NCI-H1436 (cell line): ENCODE measurements around the gene DTWD2.
A peak's percentile ranks its signal among the peaks of the same experiment; 100 is the strongest.
"Not testable (repeated sequence)": the region's sequence is repeated elsewhere in the genome, so short reads cannot be mapped to it uniquely, and the experiment has no call there.

Experiments used
- DNase-seq: peaks from one replicate; lab custom pipeline; 2025; lab: John Stamatoyannopoulos, UW

DTWD2 gene

DNA sequence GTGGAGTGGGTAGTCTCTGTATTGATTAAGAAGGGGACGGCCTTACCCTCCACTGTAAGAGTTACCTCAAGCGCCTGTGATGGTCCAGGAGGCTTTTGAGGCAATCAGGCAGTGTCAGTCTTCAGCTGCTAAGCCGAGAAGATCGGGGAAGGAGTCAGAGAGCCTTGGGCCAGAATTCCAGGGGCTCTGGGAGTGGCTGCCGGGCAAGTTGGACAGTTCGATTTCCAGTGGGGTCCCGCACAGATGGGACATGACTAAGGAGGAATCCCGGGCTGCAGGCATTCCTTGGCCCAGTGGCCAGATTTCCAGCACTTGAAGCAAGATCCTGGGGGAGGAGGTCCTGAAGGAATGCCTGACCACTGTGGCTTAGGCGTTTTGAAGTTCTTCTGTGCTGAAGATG is 38.0 kb downstream of the DTWD2 start:
- not testable (repeated sequence) for DNase-seq

DNA sequence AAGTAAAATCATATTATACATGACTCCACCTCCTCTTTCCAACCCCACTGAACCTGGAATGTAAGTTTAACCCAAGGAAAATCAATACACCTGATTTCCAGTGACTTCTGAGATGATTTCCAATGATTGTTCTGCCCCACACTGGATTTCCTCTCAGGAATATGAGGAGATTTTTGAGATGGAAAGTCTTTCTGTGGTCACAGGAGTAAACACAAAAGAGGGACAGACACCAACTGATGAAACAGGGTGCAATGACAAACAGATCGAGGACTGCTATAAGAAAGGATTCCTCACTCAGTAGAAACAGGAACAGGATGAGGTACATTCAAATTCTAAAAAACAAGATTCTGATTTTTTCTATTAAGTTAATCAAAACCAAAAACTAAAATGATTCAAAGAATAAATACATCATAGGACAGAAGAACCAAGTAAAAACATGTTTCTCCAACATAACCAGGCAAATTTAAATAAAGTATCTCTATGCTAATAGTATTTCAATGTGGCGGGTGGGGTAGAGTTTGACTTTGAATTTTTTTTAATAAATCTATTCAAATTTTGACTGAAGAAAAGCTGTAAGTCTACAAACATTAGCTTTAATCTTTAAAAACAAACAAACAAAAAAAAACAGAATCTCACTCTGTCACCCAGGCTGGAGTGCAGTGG is 42.1 kb downstream of the DTWD2 start:
- no peak for DNase-seq

DNA sequence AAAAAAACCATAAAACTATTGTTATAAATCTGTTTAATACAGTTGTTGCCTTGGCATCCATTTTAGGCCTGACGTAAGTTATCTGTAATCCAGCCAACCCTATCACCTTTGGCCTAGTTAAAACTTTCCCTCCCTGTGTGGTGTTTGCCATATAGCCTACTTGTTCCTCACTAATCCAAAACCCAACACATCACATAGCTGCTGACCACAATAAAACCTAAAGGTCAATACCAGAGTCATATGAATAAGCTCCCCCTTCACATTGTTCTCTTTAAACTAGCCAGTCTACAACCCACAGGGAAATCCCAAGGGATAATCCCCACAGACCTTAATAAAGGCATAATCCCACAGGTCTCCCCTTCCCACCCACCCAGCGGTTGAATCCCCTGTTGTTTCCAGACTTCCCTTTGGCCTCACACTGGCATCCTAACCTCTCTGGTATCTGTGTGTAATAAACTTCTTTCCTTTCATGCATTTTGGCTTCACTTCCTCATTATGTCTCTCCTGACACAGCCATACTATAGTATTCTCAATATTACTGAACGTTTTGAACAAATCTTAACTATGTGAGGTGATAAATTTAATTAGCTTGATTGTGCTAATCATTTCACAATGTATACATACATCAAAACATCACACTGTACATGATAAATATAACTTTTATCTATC is 50.8 kb downstream of the DTWD2 start:
- no peak for DNase-seq

DNA sequence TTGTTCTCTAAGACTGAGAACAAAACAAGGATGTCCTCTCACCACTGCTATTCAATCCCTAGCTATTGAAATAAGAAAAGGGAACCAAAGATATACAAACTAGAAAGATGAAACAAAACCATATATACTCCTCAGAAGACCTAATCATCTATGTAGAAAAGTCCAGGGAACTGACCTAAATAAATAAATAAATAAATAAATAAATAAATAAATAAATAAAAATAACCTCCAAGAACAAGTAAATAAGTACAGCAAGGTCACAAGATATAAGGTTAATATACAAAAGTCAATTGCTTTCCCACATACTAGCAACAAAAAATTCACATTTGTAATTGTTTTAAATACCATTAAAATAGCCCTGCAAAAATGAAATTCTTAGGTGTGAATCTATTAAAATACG is 54.6 kb downstream of the DTWD2 start:
- DNase-seq: no peak

DNA sequence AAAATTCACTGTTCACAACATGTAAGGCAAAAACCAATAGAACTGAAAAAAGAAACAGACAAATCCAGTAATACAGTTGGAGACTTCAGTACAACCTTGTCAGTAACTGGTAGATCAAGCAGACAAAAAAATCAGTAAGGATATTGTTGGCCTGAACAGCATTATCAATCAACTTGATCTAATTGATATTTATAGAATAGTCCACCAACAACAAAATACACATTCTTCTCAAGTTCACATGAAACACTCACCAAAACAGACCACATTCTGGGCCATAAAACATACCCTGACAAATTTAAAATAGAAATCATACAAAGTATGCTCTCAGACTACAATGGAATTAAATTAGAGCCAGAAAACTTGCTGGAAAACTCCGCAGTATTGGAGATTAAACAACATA is 56.8 kb downstream of the DTWD2 start:
- DNase-seq: no peak

DNA sequence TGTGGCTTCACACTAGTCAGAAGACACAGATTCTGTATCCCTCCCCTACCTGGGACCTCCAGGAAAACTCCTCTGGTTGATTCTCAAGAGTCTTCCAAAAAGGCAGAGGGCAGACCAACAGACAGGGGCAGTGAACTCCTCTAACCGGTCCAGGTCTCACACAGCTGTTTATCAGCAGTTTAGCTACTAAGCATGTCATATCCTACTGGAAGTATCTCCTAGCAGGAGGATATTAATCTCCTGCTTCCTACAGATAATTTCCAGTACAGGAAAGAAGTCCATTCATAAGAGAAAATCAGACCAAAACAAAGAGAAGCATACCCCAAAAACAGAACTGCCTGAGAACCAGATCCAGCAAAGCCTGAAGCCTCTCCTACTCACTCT is 64.3 kb downstream of the DTWD2 start:
- no peak for DNase-seq

DNA sequence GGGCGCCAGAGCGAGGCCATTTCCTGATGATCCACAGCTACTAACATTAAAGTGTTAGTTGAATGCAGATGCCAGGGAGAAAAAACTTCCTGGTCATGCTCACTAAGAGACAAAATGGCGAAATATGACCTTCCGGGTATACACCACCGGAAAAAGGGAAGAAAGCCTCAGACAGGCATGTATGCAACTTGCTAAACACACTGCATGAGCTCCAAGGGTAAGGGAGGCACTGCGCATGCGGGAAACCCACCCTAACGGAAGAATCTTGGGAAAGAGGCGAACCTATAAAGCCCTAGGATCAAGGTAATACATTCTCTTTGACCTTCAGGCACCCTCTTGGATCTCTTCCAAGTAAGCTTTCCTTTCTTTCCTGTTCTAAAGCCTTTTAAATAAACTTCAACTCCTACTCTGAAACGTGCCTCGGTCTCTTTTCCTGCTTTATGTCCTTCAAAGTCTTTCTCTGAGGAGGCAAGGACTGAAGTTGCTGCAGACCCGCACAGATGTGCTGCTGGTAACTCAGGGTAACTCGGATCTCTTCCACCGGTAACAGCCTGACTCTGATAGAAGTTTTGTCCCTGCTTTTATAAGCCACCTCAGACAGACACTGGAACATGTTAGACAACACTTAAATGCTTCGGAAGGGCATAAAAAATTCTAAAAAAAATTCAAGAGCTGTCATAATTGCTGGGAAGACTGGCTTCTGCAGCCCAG is 64.9 kb downstream of the DTWD2 start:
- no peak for DNase-seq

DNA sequence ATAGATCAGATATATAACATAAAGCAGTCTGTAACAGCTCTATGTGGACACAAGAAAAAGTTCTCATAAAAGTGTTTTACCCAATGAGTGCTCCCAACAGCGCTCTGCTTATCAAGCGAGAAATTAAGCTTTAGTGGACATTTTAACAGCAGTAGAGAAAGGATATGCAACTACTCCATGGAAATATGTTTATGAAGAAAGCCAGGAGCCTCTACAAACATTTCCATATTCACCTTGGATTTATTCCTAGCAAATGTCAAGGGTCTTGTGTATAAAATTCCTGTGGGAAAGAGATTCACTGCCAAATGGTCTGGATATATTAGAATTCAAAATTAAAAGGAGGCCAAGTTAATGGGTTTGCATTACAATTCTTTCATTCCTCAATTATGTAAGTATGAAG is 66.5 kb downstream of the DTWD2 start:
- DNase-seq: no peak

DNA sequence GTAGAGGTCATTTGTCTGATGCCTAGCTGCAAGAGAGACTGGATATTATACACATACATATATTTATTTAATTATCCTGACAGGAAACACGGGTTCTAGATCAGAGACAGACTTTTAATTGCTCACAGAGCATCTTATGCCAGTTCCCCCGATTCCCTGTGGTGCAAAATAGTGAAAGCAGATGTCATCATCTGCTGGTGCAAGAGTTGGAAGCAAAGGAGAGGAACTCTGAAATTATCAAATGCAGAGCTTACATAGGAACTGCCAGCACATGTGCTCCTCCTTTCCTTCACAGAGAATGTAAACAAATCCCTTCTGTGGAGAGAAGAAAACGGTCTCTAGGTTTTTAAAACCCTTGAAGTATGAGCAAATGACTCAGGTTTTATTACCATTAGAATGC is 69.3 kb downstream of the DTWD2 start:
- no peak for DNase-seq

DNA sequence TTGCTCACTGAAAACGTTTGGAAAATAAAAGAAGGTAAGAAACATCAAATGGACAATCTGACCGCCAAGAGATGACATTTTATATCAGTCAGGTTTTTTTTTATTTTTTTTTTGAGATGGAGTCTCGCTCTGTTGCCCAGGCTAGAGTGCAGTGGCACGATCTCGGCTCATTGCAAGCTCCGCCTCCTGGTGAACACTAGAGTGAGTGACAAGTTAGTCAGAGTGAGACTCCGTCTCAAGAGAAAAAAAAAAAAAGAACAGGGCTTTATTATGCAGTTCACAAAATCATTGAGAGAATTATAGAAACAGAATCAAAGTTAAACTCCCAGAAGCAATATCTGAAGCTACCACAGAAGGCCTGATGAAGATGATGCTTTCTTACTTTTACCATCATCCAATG is 70.1 kb downstream of the DTWD2 start:
- no peak for DNase-seq

DNA sequence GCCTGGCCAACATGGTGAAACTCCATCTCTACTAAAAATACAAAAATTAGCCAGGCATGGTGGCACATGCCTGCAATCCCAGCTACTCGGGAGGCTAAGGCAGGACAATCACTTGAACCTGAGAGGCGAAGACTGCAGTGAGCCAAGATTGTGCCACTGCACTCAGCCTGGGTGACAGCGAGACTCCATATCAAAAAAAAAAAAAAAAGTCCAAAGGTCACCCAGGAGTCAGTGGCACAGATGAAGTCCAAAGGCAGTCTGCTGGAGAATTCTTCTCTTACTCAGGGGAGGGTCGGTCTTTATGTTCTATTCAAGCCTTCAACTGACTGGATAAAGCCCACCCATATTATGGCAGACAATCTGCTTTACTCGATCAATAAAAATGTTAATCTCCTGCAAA is 80.8 kb downstream of the DTWD2 start:
- DNase-seq: not testable (repeated sequence)

DNA sequence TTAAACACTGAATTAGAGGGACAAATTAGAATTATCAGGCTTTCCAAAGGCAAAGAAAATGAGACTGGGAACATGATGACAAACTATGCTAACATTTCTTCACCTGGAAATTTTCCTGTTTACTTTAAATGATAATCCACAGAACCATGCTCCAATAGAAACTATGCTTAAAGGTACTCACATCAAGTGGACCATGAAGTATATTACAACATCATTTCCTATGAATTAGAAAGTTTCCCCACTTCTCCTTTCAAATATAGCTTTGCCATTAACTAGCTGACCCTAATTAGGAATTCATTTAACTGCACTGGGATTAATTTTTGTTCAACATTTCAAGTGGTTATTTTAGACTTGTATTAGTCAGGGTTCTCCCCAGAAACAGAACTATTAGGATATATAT is 81.4 kb downstream of the DTWD2 start:
- DNase-seq: no peak

DNA sequence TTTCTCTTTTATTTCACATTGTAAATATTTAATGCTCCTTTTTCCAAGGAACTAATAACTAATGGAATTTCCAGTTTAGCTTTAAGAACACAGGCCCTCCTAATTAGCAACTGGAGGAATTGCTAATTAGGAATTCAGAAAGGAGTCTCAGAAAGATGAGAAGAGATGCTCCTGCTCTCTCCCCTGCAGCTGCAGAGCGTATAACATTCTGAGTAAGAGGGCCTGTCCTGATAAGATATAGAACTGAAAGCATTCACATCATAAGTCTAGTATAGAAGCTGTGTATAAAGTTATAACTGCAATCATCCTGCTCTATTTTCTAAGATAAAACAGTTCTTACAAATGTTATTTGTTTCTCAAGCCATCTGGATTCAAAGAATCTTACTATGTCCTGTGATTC is 83.2 kb downstream of the DTWD2 start:
- DNase-seq: no peak

DNA sequence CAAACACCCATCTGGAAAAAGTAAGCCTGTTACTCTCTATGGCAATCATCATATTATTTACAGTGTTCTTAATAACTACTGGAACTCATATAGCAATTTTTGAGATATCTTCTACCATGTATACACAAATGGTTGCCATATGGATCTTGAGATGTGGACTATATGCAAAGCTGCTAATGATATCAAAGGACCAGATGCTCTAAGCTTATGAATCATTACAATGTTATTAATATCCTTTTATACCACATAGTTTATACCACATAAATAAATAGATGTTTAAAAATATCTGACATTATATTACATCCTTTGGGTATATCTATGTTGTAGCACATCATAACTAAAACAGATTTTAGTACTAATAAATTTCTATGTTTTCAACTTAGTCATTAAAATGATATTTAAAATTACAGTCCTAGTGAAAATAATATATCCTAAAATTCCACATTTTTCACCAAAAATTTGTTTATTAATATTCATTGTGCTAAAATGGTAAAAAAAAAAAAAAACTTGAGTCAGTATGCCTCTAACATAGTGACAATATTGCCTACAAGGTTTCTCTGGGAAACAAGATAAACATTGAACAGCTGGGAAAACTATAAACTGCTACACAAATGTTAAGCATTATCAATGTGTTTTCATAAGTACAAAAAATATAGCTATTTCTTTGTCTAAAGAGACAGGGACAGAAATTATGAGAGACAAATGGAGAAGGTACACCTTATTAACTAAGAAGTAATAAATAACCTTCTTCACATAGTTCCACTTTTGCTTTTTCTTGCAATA is 85.5 kb downstream of the DTWD2 start:
- DNase-seq: no peak

DNA sequence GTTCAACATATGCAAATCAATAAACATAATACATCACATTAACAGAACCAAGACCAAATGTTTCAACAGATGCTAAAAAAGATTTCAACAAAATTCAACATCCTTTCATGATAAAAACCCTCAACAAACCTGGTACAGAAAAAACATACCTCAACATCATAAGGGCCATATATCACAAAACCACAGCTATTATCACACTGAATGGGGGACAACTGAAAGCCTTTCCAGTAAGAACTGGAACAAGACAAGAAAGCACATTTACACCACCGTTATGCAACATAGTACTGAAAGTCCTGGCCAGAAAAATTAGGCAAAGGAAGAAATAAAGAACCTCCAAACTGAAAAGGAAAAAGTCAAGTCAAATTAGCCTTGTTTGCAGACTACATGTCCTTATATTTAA is 93.6 kb downstream of the DTWD2 start:
- no peak for DNase-seq

DNA sequence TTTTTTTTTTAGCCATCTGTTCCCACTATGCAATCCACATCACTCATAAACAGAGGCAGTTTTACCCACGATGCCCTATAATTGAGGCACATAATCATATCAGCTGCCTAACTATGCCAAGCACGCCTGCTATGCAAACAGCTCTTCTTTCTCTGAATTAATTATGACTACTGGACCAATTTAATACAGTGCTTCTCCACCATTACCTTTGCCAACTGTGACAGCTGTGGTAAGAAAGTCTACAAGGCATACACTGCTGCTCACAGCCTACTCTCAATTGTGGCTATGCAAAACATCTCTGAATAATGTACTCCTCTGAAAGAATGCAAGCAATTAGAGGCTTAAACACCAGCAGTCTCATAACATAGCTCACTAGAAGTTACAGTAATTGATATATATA is 97.1 kb downstream of the DTWD2 start:
- DNase-seq: peak; percentile 15

DNA sequence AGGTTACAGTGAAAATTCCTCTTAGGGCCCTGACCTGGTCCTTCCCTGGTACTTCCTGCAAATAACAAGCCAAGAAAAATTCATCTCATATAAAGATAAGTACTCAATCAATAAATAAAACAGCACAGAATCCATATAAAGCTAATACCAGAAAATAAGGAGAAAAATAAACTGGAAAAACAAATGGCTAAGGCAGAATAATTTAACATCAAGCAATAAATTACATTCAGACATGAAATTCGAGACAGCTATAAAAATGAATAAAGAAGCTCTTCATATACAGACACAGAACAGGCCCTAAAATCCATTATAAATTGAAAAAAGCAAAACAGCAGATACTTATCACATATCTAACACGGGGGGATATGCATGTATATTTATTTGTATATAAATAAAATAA is 99.2 kb downstream of the DTWD2 start:
- no peak for DNase-seq

DNA sequence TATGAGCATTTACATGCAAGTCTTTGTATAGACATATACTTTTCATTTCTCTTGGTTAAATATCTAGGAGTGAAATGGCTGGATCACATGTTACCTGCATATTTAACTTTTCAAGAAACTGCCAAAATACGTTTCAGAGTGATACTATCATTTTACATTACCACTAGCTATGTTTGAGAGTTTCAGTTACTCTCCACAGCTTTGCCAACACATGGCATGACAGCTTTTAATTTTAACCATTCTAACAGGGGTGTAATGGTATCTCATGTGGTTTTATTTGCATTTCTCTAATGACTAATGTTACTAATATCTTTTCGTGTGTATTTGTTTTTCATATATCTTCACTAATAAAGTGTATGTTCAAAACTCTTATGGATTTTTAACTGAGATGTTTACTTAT is 99.8 kb downstream of the DTWD2 start:
- no peak for DNase-seq

DNA sequence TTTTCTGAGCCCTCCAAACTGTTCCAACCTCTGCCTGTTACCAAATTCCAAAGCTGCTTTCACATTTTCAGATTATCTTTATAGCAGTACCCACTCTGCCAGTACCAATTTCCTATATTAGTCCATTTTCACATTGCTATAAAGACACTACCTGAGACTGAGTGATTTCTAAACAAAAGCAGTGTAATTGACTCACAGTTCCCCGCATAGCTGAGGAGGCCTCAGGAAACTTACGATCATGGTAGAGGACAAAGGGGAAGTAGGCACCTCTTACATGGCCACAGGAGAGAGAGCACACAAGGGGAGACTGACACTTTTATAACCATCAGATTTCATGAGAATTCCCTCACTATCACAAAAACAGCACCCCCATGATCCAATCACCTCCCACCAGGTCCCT is 105.0 kb downstream of the DTWD2 start:
- no peak for DNase-seq

DNA sequence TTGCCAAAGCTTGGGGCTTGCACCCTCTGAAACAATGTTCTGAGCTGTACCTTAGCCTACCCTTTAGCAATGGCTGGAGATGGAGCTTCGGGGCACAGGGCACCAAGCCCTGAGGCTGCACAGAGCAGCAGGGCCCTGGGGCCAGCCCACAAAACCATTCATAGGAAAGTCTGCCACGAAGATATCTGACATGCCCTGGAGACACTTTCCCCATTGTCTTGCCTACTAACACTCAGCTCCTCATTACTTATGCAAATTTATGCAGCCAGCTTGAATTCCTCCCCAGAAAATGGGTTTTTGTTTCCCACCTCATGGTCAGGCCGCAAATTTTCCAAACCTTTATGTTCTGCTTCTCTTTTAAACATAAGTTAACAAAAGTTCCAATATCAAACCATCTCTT is 105.7 kb downstream of the DTWD2 start:
- no peak for DNase-seq

DNA sequence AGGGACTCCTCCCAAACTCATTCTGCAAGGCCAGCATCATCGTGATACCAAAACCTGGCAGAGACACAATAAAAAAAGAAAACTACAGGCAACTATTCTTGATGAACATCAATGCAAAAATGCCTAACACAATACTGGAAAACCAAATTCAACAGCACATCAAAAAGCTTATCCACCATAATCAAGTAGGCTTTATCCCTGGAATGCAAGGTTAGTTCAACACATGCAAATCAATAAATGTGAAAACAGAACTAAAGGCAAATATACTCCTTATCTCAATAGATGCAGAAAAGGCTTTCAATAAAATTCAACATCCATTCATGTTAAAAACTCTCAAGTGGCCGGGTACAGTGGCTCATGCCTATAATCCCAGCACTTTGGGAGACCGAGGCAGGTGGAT is 111.5 kb downstream of the DTWD2 start:
- not testable (repeated sequence) for DNase-seq

DNA sequence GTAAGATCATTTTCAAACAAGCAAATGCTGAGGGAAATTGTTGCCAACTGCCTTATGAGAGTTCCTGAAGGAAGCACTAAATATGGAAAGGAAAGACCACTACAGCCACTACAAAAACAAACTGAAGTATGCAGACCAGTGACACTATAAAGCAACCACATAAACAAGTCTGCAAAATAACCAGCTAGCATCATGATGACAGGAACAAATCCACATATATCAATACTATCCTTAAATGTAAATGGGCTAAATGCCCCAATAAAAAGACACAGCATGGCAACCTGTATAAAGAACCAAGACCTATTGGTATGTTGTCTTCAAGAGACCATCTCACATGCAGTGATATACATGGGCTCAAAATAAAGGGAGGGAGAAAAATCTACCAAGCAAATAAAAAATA is 113.2 kb downstream of the DTWD2 start:
- DNase-seq: no peak

DNA sequence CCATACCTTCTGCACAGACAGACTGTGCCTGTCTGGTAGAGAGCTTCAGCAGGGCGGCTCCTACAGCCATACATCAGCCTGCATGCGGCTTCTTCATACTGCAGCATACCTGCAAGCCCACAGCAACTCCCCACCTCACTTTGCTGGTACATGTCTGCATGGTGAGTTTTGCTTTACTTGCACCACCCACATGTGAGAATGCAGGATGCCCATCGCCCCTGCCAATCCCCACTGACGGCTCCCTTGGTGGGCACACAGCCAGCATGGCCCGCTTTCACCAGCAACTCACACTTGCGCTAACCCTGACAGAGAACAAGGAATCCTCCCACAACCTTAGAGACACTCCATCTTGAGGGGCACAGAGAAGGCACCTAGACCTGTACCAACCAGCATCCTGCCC is 114.9 kb downstream of the DTWD2 start:
- DNase-seq: no peak
